Peyer's patch (tissue), 4 donors: Measurements from ENCODE around the gene GLI3. TPM values are rescaled to one million over a fixed set of nuclear protein-coding genes. Genes with fewer than 3 reads are reported as not detected.

Experiments used
- DNase-seq, 3 donors: peaks; one replicate each; pipeline ENCODE4 v3.0.0-alpha.2; 2017 to 2019
- H3K27ac ChIP-seq, 4 donors: fragments of 200-600 bp; sonication (generic); one replicate each; pipeline ENCODE4 v1.5.1; 2016 to 2019
- H3K27me3 ChIP-seq, 2 donors: fragments of 200-600 bp; sonication (generic); one replicate each; pipeline ENCODE4 v1.5.1; 2019
- H3K36me3 ChIP-seq, 3 donors: fragments of 200-600 bp; sonication (generic); one replicate each; pipeline ENCODE4 v1.5.1; 2016 to 2019
- H3K4me1 ChIP-seq, 4 donors: fragments of 200-600 bp; sonication (generic); one replicate each; pipeline ENCODE4 v1.5.1; 2016 to 2019
- H3K4me3 ChIP-seq, 4 donors: fragments of 200-600 bp; sonication (generic); 1 replicate in 3 of 4; 2 replicates in 1 of 4; pipeline ENCODE4 v1.5.1; 2016 to 2019; ENCODE audit warnings: mild to moderate bottlenecking in 1 of 4
- H3K9me3 ChIP-seq, 4 donors: fragments of 200-600 bp; sonication (generic); one replicate each; pipeline ENCODE4 v1.5.1; 2016 to 2019; ENCODE audit warnings: mild to moderate bottlenecking in 1 of 4
- POLR2A ChIP-seq, 2 donors: fragments of 450-650 bp; IDR thresholded peaks; one replicate each; pipeline ENCODE4 v1.5.1; 2017; ENCODE audit warnings: antibody characterized with exemption in 2 of 2, mild to moderate bottlenecking in 2 of 2, moderate library complexity in 2 of 2
- total RNA-seq, 4 donors: library from RNA; depleted of rRNA; stranded (reverse); fragments of >200 nt; gene quantifications; one replicate each; pipeline ENCODE4 v1.1.0, GENCODE V29; 2016
- TF ChIP-seq, protein P1 (sequence below), 6 experiments: fragments of 450-650 bp in 4 of 6; fragments of 200-600 bp in 2 of 6; sonication (generic) in 1 of 6; IDR thresholded peaks; one replicate each; pipeline ENCODE4 v1.5.1; 2017 to 2019; ENCODE audit warnings: antibody characterized with exemption in 6 of 6, mild to moderate bottlenecking in 3 of 6, moderate library complexity in 1 of 6

GLI3 gene
- total RNA-seq, 4 donors from 2014 or later = 0.53 to 30.5 (median 3.1) TPM

DNA sequence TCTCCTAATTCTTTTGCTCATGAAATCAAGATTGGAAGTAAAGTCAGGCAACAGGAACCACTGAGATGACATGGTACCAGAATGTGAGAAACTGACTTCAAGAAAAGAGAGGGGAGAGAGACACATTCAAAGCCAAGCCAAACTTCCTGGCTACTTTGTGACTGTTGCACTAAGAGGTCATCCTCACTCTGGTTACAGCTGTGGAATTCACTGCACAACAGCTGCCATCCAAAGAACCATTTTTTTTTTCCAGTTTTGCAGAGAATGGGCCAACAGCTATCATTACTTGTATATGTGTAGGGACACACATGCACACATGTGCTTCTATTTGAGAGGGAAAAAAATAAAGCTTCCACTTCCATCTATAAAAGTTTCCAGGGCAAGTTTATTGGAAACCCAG, 203.5 kb downstream of the GLI3 start:
- Histone ChIP-seq H3K27ac (no peak overlapping the region), H3K4me1 (no peaks in the 10 kb centered on the region), H3K4me3 (no peak overlapping the region), H3K27me3 (no peaks in the 10 kb centered on the region), H3K36me3 (no peaks in the 10 kb centered on the region), H3K9me3 (no peaks in the 10 kb centered on the region)
- TF ChIP-seq POLR2A (IDR thresholded peaks at IDR 0.05) = no peak
- TF ChIP-seq, protein P1, sequence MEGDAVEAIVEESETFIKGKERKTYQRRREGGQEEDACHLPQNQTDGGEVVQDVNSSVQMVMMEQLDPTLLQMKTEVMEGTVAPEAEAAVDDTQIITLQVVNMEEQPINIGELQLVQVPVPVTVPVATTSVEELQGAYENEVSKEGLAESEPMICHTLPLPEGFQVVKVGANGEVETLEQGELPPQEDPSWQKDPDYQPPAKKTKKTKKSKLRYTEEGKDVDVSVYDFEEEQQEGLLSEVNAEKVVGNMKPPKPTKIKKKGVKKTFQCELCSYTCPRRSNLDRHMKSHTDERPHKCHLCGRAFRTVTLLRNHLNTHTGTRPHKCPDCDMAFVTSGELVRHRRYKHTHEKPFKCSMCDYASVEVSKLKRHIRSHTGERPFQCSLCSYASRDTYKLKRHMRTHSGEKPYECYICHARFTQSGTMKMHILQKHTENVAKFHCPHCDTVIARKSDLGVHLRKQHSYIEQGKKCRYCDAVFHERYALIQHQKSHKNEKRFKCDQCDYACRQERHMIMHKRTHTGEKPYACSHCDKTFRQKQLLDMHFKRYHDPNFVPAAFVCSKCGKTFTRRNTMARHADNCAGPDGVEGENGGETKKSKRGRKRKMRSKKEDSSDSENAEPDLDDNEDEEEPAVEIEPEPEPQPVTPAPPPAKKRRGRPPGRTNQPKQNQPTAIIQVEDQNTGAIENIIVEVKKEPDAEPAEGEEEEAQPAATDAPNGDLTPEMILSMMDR (IDR thresholded peaks at IDR 0.05) = no peak
- DNase-seq = no peak

GRCh38 chr7:42029405-42029804, 207.6 kb downstream of the GLI3 start:
- no peaks in the 10 kb centered on the region for H3K4me1 ChIP-seq
- no peak for TF ChIP-seq POLR2A (IDR thresholded peaks at IDR 0.05)
- TF ChIP-seq, protein P1 (IDR thresholded peaks at IDR 0.05) = no peak
- no peak overlapping the region for H3K4me3 ChIP-seq
- H3K27ac ChIP-seq = no peak overlapping the region
- no peaks in the 10 kb centered on the region for H3K9me3 ChIP-seq
- H3K27me3 ChIP-seq = no peaks in the 10 kb centered on the region
- H3K36me3 ChIP-seq = no peaks in the 10 kb centered on the region
- no peak for DNase-seq

GRCh38 chr7:42027521-42027920, 209.5 kb downstream of the GLI3 start:
- H3K4me3 ChIP-seq = no peak overlapping the region
- H3K27ac ChIP-seq = no peak overlapping the region
- no peak for DNase-seq

GRCh38 chr7:42026622-42027197, 210.3 kb downstream of the GLI3 start:
- Histone ChIP-seq H3K27ac (no peak overlapping the region), H3K9me3 (no peaks in the 10 kb centered on the region), H3K36me3 (no peaks in the 10 kb centered on the region), H3K27me3 (no peaks in the 10 kb centered on the region), H3K4me3 (no peak overlapping the region), H3K4me1 (no peaks in the 10 kb centered on the region)
- no peak for DNase-seq
- TF ChIP-seq POLR2A (IDR thresholded peaks at IDR 0.05) = no peak
- TF ChIP-seq, protein P1 (IDR thresholded peaks at IDR 0.05) = no peak

More at GRCh38 chr7:42027521-42027920, 209.5 kb downstream of the GLI3 start:
- TF ChIP-seq, protein P1 (IDR thresholded peaks at IDR 0.05) = no peak
- TF ChIP-seq POLR2A (IDR thresholded peaks at IDR 0.05) = no peak
- Histone ChIP-seq H3K27me3 (no peaks in the 10 kb centered on the region), H3K4me1 (no peaks in the 10 kb centered on the region), H3K36me3 (no peaks in the 10 kb centered on the region), H3K9me3 (no peaks in the 10 kb centered on the region)

- H3K4me3 ChIP-seq = no peak overlapping the region
- no peaks in the 10 kb centered on the region for H3K27me3 ChIP-seq
- no peak for DNase-seq
- no peak overlapping the region for H3K27ac ChIP-seq
- TF ChIP-seq, protein P1 (IDR thresholded peaks at IDR 0.05) = no peak
- no peak for TF ChIP-seq POLR2A (IDR thresholded peaks at IDR 0.05)
- H3K9me3 ChIP-seq = no peaks in the 10 kb centered on the region
- H3K4me1 ChIP-seq = no peaks in the 10 kb centered on the region
- no peaks in the 10 kb centered on the region for H3K36me3 ChIP-seq
These were observed 211.2 kb downstream of the GLI3 start for GRCh38 chr7:42025635-42026375.
